GM18526 (cell line): ENCODE measurements around the gene SYNPO.

ENCODE experiments used
- POLR2A ChIP-seq: IDR thresholded peaks from 3 replicates; pipeline ENCODE4 v1.6.1; 2011; ENCODE audit not compliant: insufficient read length; ENCODE audit errors: extremely low read depth

The SYNPO gene

GRCh38 chr5:150627731-150628545, 12.5 kb upstream of the SYNPO start:
- TF ChIP-seq POLR2A: no peak

GRCh38 chr5:150628936-150629485, 11.4 kb upstream of the SYNPO start:
- no peak for TF ChIP-seq POLR2A

GRCh38 chr5:150630016-150630415, 10.4 kb upstream of the SYNPO start:
- TF ChIP-seq POLR2A: no peak

- TF ChIP-seq POLR2A: no peak
Observed at GRCh38 chr5:150630461-150631325, 9.8 kb upstream of the SYNPO start.

- no peak for TF ChIP-seq POLR2A
Observed at GRCh38 chr5:150631326-150631701, 9.1 kb upstream of the SYNPO start.

GRCh38 chr5:150632305-150633160, 7.9 kb upstream of the SYNPO start:
- TF ChIP-seq POLR2A: no peak

- no peak for TF ChIP-seq POLR2A
Observed at GRCh38 chr5:150633429-150633828, 7.0 kb upstream of the SYNPO start.

GRCh38 chr5:150636391-150637244, 3.8 kb upstream of the SYNPO start:
- TF ChIP-seq POLR2A: no peak

GRCh38 chr5:150637245-150638052, 3.0 kb upstream of the SYNPO start:
- TF ChIP-seq POLR2A: no peak

- no peak for TF ChIP-seq POLR2A
Observed at GRCh38 chr5:150638053-150638444, 2.4 kb upstream of the SYNPO start.

GRCh38 chr5:150638488-150639376, 1.7 kb upstream of the SYNPO start:
- no peak for TF ChIP-seq POLR2A

- TF ChIP-seq POLR2A: no peak
Observed at GRCh38 chr5:150639377-150639692, 1.1 kb upstream of the SYNPO start.
